Measurements from ENCODE around the gene SP5. TPM values are rescaled to one million over a fixed set of nuclear protein-coding genes. Genes with fewer than 3 reads are reported as not detected.

Gene SP5
- total RNA-seq, 1 experiment from 2014 or later: 161 TPM

DNA sequence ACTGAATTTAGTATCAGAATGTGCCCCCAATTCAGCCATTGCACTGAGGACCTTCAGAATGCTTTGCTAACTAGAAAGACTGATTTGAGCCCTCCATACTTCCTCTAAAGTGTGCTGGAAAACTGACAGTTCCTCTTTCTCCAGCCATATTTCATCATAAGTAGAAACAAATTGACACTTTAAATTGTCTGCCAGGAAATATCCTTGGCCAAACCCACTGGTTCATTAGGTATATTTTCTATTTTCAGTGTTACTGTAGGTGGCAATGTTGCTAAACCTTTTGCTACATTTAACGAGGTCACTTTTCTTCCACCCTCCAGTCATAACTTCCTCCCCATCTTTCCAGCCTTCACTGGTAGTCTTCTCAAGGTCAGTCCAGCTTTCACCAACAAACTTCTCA, 21.5 kb downstream of the SP5 start:
- no TSS peak for BruUV-seq (replicated peaks)
- CTCF ChIA-PET: no interaction called here
- no peak for DNase-seq
- H3K27me3 Mint-ChIP-seq (ENCODE audit: insufficient read depth, unreplicated experiment): no peaks in the 10 kb centered on the region
- intact Hi-C loops (cut with micrococcal nuclease; ENCODE audit: unreplicated experiment): loop anchor here (1.0 kb wide), 1 partner anchor 76 kb away; no protein-coding TSS in a partner anchor
- H3K27ac Mint-ChIP-seq (ENCODE audit: unreplicated experiment): no peak overlapping the region
- Histone ChIP-seq H3K27me3 (replicated peaks; ENCODE audit: control insufficient read depth, insufficient read depth, low read length) (no peaks in the 10 kb centered on the region), H3K4me3 (ENCODE audit: low read depth, low read length) (no peak overlapping the region), H3K9me3 (peaks cover 4% of the 10 kb centered on the region; the same call in 1 of the 2 replicates), H3K36me3 (ENCODE audit: control insufficient read depth, insufficient read depth, low read length) (no peaks in the 10 kb centered on the region), H3K4me1 (peaks cover 15% of the 10 kb centered on the region)
- peaks cover 14% of the 10 kb centered on the region for H3K4me1 Mint-ChIP-seq (ENCODE audit: low read depth, unreplicated experiment)
- no peak overlapping the region for H3K4me3 Mint-ChIP-seq (ENCODE audit: unreplicated experiment)
- H3K9me3 Mint-ChIP-seq (ENCODE audit: unreplicated experiment): peaks cover 21% of the 10 kb centered on the region
- H3K36me3 Mint-ChIP-seq (ENCODE audit: insufficient read depth, unreplicated experiment): peaks cover 20% of the 10 kb centered on the region
- POLR2A ChIA-PET: no interaction called here
- TF ChIP-seq, protein P1, sequence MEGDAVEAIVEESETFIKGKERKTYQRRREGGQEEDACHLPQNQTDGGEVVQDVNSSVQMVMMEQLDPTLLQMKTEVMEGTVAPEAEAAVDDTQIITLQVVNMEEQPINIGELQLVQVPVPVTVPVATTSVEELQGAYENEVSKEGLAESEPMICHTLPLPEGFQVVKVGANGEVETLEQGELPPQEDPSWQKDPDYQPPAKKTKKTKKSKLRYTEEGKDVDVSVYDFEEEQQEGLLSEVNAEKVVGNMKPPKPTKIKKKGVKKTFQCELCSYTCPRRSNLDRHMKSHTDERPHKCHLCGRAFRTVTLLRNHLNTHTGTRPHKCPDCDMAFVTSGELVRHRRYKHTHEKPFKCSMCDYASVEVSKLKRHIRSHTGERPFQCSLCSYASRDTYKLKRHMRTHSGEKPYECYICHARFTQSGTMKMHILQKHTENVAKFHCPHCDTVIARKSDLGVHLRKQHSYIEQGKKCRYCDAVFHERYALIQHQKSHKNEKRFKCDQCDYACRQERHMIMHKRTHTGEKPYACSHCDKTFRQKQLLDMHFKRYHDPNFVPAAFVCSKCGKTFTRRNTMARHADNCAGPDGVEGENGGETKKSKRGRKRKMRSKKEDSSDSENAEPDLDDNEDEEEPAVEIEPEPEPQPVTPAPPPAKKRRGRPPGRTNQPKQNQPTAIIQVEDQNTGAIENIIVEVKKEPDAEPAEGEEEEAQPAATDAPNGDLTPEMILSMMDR (IDR thresholded peaks at IDR 0.05; ENCODE audit: insufficient read depth in 1 of 2, low read depth in 1 of 2, low read length in 1 of 2, severe bottlenecking in 1 of 2, unreplicated experiment in 1 of 2): no peak

DNA sequence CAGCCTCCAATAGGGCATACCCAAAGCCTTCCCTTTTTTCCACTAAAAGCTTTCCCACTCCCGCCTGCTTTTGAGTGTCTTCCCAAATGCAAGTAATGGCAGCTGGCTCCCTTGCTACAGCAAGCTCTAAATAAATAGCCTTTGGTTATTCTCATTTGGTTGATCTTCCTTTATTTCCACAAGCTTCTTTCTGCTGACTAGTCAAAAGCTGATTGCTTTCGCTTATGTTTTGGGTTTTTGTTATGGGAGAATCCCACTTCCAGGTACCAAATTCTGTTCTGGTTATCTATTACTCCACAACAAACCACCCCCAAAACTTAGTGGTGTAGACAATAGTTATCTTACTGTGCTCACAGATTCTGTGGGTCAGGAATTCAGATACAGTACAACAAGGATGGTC, 22.3 kb downstream of the SP5 start:
- intact Hi-C loops (cut with micrococcal nuclease; ENCODE audit: unreplicated experiment): no loop called here
- Histone ChIP-seq H3K9me3 (peaks cover 4% of the 10 kb centered on the region; the same call in 1 of the 2 replicates), H3K4me3 (ENCODE audit: low read depth, low read length) (no peak overlapping the region), H3K27me3 (replicated peaks; ENCODE audit: control insufficient read depth, insufficient read depth, low read length) (no peaks in the 10 kb centered on the region), H3K4me1 (peaks cover 15% of the 10 kb centered on the region), H3K36me3 (ENCODE audit: control insufficient read depth, insufficient read depth, low read length) (no peaks in the 10 kb centered on the region)
- peaks cover 14% of the 10 kb centered on the region for H3K4me1 Mint-ChIP-seq (ENCODE audit: low read depth, unreplicated experiment)
- no peak overlapping the region for H3K4me3 Mint-ChIP-seq (ENCODE audit: unreplicated experiment)
- peaks cover 21% of the 10 kb centered on the region for H3K9me3 Mint-ChIP-seq (ENCODE audit: unreplicated experiment)
- ChIA-PET CTCF (no interaction called here), POLR2A (no interaction called here)
- no TSS peak for BruUV-seq (replicated peaks)
- peaks cover 20% of the 10 kb centered on the region for H3K36me3 Mint-ChIP-seq (ENCODE audit: insufficient read depth, unreplicated experiment)
- H3K27ac Mint-ChIP-seq (ENCODE audit: unreplicated experiment): no peak overlapping the region
- no peaks in the 10 kb centered on the region for H3K27me3 Mint-ChIP-seq (ENCODE audit: insufficient read depth, unreplicated experiment)
- TF ChIP-seq, protein P1 (IDR thresholded peaks at IDR 0.05; ENCODE audit: insufficient read depth in 1 of 2, low read depth in 1 of 2, low read length in 1 of 2, severe bottlenecking in 1 of 2, unreplicated experiment in 1 of 2): no peak
- no peak for DNase-seq

DNA sequence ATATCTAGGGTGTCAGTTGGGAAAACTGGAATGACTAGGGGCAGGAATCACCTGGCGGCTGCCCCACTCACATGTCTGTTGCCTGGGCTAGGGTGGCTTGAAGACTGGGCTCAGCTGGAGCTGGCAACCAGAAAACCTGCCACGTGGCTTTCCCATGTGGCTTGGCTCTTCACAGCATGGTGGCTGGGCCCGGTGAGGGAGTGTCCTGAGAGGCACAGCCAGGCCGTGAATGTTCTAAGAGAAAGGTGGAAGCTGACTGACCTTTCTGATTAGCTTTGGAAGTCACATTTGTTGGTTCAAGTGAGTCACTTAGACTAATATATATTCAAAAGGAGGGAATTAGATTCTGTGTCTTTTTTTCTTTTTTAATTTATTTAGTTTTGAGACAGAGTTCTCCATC, 22.7 kb downstream of the SP5 start:
- Histone ChIP-seq H3K4me1 (peaks cover 15% of the 10 kb centered on the region), H3K9me3 (peaks cover 4% of the 10 kb centered on the region; the same call in 1 of the 2 replicates), H3K27me3 (replicated peaks; ENCODE audit: control insufficient read depth, insufficient read depth, low read length) (no peaks in the 10 kb centered on the region), H3K4me3 (ENCODE audit: low read depth, low read length) (no peak overlapping the region), H3K36me3 (ENCODE audit: control insufficient read depth, insufficient read depth, low read length) (no peaks in the 10 kb centered on the region)
- Mint-ChIP-seq H3K4me1 (ENCODE audit: low read depth, unreplicated experiment) (peaks cover 14% of the 10 kb centered on the region), H3K4me3 (ENCODE audit: unreplicated experiment) (no peak overlapping the region), H3K36me3 (ENCODE audit: insufficient read depth, unreplicated experiment) (peaks cover 20% of the 10 kb centered on the region), H3K27me3 (ENCODE audit: insufficient read depth, unreplicated experiment) (no peaks in the 10 kb centered on the region), H3K27ac (ENCODE audit: unreplicated experiment) (no peak overlapping the region), H3K9me3 (ENCODE audit: unreplicated experiment) (peaks cover 21% of the 10 kb centered on the region)
- ChIA-PET POLR2A (no interaction called here), CTCF (interaction anchor here (1.4 kb wide), 1 partner anchor 376 kb away, joined by 3 read pairs; no protein-coding TSS in a partner anchor)
- TF ChIP-seq, protein P1 (IDR thresholded peaks at IDR 0.05; ENCODE audit: insufficient read depth in 1 of 2, low read depth in 1 of 2, low read length in 1 of 2, severe bottlenecking in 1 of 2, unreplicated experiment in 1 of 2): no peak
- BruUV-seq (replicated peaks): no TSS peak
- intact Hi-C loops (cut with micrococcal nuclease; ENCODE audit: unreplicated experiment): loop anchor here (2.0 kb wide), 1 partner anchor 33 kb away; the partner anchor contains the start of gene ERICH2
- DNase-seq: no peak

All from Caco-2 (cell line).